Stimulated activated CD4-positive, alpha-beta T cell treated with anti-CD3 and anti-CD28 coated beads, Interleukin-12 subunit alpha, Interleukin-12 subunit beta, amount 100 ng/mL, for 24 hours (primary cell): Measurements from ENCODE around the gene PTPRF.
"Not testable (repeated sequence)": the region's sequence is repeated elsewhere in the genome, so short reads cannot be mapped to it uniquely, and the experiment has no call there.

Experiments used
- DNase-seq, 2 experiments: peaks; one replicate each; pipeline ENCODE4 v3.0.0-alpha.2; 2020; ENCODE audit warnings: low read depth in 2 of 2

The PTPRF gene

GRCh38 chr1:43537423-43538142 is 6.9 kb downstream of the PTPRF start:
- DNase-seq = no peak

DNA sequence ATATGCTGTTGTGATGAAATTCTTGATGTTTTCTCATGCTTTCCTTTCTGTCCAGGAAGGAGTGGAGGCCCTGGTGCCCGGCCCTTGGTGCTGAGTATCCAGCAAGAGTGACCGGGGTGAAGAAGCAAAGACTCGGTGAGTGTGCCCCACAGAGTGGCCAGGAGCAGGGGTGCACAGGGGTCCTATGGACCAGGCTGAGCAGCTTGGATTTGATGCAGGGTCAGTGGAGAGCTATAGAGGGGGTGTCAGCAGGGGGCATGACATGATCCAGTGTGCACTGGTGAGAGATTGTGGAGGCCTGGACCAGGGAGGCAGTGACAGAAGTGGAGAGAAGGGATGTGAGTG is 7.4 kb downstream of the PTPRF start:
- no peak for DNase-seq

- DNase-seq = no peak
Measured at GRCh38 chr1:43538969-43539368, 8.3 kb downstream of the PTPRF start.

- DNase-seq = no peak
Measured at GRCh38 chr1:43539726-43540434, 9.2 kb downstream of the PTPRF start.

GRCh38 chr1:43540653-43541071 is 10.0 kb downstream of the PTPRF start:
- DNase-seq = no peak

GRCh38 chr1:43541141-43541540 is 10.5 kb downstream of the PTPRF start:
- DNase-seq = no peak

DNA sequence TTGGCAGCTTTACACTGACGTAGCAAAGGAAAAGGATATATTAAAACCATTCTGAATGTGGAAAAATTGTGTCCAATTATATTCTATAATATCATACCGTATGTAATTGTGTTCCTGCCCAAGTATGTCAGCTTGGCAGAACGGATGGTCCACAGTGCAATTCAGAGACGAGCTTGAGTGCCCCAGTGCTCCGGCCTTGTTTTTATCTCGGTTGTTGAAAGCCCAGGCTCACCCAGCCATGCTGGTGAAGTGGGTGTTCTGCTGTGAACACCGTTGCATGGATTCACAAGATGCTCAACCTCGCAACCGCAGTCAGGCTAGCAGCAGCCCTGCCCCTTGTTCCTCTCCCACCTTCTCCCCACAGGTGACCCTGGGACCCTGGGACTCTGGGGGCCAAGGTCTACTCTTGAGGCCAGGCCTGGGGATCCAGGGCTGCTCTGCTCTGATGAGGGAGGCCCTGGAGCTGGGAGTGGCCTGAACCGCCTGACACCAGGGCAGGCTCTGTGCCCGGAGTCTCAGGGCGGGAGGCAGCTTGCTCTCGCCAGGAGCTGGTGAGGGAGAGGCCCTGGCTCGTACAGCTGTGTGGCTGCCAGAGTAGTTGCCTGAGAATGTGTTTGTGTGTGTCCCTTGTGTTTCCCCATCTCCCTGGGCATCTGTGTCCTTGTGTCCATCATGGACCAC is 11.2 kb downstream of the PTPRF start:
- DNase-seq = no peak

- no peak for DNase-seq
Measured at GRCh38 chr1:43542527-43543458, 12.1 kb downstream of the PTPRF start.

DNA sequence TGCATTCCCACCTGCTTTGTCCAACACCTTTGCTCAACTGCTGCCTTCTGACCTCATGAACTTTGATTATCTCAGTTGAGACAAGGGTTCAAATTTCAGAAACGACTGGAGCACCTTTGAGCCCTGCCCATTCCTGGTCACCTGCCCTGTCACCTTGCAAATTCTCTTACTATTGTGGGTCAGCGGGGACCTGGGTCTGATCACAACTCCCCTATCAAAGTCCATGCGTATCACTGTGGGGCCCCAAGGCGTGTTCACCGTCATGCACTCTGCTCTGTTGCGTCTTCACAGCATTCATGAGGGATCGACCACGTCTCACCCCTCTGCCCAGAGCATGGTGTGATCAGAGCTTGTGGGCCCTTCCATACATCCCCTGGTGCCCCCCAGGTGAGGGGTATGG is 12.9 kb downstream of the PTPRF start:
- DNase-seq = no peak

GRCh38 chr1:43545339-43545694 is 14.6 kb downstream of the PTPRF start:
- no peak for DNase-seq

GRCh38 chr1:43545695-43546387 is 15.2 kb downstream of the PTPRF start:
- DNase-seq = no peak

DNA sequence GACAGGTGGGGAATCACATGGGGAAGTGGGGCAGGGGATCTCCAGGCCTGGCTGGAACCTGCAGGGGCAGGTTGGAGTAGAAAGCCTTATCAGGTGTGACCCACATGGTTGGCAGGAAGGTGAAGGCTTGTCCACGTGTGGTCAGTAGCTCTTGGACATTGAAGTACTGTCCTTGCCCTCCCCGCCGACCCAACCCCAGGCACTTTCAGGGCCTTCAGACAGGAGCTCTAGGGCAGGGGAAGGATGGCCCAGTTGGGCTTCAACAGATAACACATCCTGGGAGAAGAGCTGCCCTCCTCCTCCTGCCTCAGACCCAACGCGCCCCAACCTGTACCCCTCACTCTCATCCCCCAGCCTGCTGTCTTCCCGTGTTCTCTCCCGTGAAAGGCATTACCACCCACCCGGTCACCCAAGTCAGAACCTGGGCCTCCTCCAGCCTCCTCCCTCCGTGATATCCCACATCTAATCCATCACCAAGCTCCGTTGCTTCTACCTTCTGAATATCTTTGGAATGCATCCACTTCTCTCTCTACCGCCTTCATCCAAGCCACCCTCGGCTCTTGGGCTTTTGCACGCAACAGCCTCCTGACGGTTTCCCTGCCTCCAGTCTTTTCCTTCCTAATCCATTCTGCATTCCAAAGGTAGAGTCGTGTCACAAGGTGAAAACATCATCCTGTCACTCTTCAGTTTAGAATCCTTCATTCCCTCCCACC is 15.9 kb downstream of the PTPRF start:
- DNase-seq = no peak

GRCh38 chr1:43547538-43548072 is 16.9 kb downstream of the PTPRF start:
- DNase-seq = no peak

DNA sequence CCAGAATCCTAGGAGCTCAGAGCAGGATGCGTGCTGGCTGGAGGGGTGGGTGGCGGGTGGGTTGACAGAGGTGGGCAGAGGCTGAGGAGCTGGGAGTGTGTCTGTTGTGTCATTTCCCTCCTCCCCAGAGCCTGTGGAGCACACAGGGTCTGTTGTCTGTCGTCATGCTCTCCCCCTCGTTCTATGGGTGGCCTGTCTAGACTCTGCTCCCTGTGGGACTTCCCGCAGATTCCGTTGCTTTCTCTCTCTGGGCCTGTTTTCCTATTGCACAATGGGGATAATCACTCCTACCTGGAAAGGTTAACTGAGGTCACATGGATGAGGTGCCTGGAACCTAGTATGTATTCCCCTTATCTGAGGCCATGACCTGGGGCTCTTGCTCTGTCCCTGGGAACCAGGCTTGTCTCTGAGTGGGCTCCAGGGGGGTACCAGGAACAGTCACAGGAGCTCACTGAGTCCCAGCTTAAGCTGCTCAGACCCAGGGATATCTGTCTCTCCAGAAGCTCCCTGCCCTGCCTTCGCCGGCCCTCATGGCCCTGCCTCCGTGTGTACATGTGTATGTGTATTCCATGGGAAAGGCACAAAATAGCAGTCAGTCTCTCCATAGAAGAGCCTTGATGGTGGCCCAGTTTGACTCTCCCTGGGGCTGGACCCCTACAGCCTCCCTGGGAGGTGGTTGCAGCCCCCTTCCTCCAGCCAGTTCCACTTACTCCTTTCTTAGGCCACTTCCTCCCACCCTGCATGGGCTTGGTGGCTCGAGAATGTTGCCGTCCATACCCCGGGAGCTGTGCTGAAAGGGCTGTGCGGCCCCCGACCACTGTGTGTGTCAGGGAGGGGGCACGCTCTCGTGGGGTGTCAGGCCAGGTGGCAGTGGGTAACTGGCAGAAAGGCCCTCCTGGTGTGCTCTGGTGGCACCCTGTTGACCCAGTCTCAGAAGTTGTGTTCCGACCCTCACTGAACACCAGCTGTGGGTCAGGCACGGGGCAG is 17.9 kb downstream of the PTPRF start:
- DNase-seq = no peak

DNA sequence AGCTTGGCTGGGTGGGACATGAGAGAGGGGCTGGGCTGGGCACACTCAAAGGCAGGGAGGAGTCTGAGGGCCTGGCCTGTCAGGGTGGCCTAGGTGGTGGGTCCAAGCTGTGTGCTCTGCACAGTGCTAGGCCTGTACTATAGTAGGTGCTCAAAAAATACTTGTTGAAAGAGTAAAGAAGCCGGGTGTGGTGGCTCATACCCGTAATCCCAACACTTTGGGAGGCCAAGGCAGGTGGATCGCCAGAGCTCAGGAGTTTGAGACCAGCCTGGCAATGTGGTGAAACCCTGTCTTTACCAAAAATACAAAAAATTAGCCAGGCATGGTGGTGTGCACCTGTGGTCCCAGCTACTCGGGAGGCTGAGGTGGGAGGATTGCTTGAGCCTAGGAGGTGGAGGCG is 18.7 kb downstream of the PTPRF start:
- DNase-seq = not testable (repeated sequence)

DNA sequence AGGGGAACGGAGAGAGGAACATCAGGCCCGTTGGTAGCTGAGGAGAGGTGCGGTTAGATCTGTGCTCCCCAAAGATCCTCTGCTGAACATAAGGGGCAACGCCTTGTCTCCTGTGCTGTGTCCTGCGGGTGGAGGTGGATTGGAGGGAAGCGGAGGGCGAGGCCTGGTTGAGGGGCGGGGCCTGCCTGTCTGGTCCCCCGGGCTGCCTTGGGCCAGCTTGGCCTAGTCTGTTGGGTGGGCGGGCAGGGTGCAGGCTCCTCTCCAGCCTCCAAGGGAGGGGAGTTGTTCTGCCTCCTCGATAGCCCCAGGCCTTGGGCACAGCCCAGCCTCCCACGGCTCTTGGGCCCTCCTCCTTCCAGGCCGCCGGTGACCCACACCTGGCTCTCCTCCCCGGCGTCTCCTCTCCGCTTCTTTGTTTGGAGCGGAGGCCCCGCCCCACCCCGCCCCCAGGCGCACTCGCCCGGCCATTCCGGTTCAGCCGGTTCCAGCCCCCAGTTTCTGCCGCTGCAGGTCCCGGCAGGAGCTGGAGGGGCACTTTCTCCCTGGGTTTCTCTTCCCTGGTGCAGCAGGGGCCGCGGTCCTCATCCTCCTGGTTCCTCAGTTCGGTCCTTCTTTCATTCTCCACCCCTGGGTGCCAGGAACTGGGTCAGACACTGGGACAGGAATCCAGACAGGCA is 19.4 kb downstream of the PTPRF start:
- no peak for DNase-seq

GRCh38 chr1:43550598-43551246 is 20.0 kb downstream of the PTPRF start:
- no peak for DNase-seq

DNA sequence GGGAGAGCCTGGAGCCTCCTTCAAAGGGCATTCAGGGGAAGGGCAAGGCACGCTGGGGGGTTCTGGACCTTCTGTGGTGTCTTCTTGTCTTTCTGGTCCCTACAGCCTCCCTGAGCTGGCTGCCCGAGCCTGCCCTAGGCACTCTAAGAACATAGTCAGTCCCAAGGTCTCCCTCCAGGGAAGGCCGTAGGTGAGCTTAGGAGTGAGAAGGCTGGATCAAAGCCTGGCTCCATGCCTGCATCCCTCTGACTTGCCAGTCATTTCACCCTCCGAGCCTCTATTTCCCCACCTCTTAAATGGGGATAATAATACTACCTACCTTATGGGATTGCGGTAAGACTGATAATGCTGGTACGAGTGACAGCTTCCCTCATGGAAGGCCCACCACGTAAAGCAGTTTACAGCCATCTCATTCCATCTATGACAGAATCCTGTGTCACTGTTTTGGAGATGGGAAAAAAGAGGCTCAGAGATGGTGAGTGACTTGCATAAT is 20.8 kb downstream of the PTPRF start:
- DNase-seq = no peak
